HEK293 (cell line): ENCODE results near the gene RAP2B.

Experiments
- CTCF ChIA-PET: fragments of 350-600 bp; formaldehyde crosslinking; extraction: SDS; loops from one replicate; lab custom pipeline; 2021; ENCODE audit warnings: antibody characterized with exemption; lab: Yijun Ruan, JAX
- POLR2A ChIA-PET: fragments of 300-600 bp; formaldehyde crosslinking; extraction: SDS; loops from one replicate; lab custom pipeline; 2020; ENCODE audit warnings: antibody characterized with exemption, inconsistent platforms; lab: Yijun Ruan, JAX
- H3K27ac ChIP-seq: fragments of 200-500 bp; sonication (Bioruptor generic); 2 replicates; pipeline ENCODE4 v1.5.1; 2014; ENCODE audit warnings: low read depth, low read length, control low read depth, inconsistent platforms; ENCODE audit errors: extremely low read depth
- H3K36me3 ChIP-seq, 2 experiments: fragments of 200-500 bp in 1 of 2; sonication (Bioruptor generic) in 1 of 2; 1 replicate in 1 of 2; 2 replicates in 1 of 2; pipeline ENCODE4 v1.5.1; 2014 to 2017; ENCODE audit warnings: inconsistent platforms in 2 of 2, low read length in 2 of 2; ENCODE audit not compliant: control insufficient read depth in 2 of 2, insufficient read depth in 1 of 2
- H3K4me1 ChIP-seq: fragments of 200-500 bp; sonication (Bioruptor generic); 2 replicates; pipeline ENCODE4 v1.5.1; 2014; ENCODE audit warnings: mild to moderate bottlenecking, low read length, inconsistent platforms; ENCODE audit not compliant: control insufficient read depth, insufficient read depth
- H3K4me3 ChIP-seq: 2 replicates; pipeline ENCODE4 v1.5.1; 2011; ENCODE audit warnings: low read depth, mild to moderate bottlenecking, control low read depth, low read length, moderate library complexity
- H3K9me3 ChIP-seq: fragments of 200-500 bp; sonication (Bioruptor generic); 2 replicates; pipeline ENCODE4 v1.5.1; 2014; ENCODE audit warnings: low read depth, low read length, inconsistent platforms; ENCODE audit not compliant: control insufficient read depth, insufficient read depth
- GLIS1 ChIP-seq: fragments of 450-650 bp; formaldehyde crosslinking; IDR thresholded peaks from 2 replicates; pipeline ENCODE4 v1.5.1; 2016; ENCODE audit warnings: missing biosample characterization, missing genetic modification characterization
- HOXA7 ChIP-seq: sonication (generic); formaldehyde crosslinking; IDR thresholded peaks from 2 replicates; pipeline ENCODE4 v1.8.1; 2022; ENCODE audit warnings: missing genetic modification reagents, borderline replicate concordance
- KLF8 ChIP-seq: fragments of 450-650 bp; formaldehyde crosslinking; IDR thresholded peaks from 2 replicates; pipeline ENCODE4 v1.5.1; 2016; ENCODE audit warnings: missing biosample characterization, missing genetic modification characterization
- RBAK ChIP-seq: fragments of 450-650 bp; formaldehyde crosslinking; IDR thresholded peaks from 2 replicates; pipeline ENCODE4 v1.5.1; 2016; ENCODE audit warnings: missing biosample characterization, missing genetic modification characterization
- SP7 ChIP-seq: fragments of 450-650 bp; formaldehyde crosslinking; IDR thresholded peaks from 2 replicates; pipeline ENCODE4 v1.5.1; 2016; ENCODE audit warnings: missing biosample characterization, missing genetic modification characterization
- TCF7L2 ChIP-seq: IDR thresholded peaks from 2 replicates; pipeline ENCODE4 v1.6.1; 2011; ENCODE audit warnings: low read depth, mild to moderate bottlenecking, inconsistent platforms, low read length, moderate library complexity, borderline replicate concordance
- ZBTB44 ChIP-seq: fragments of 450-650 bp; IDR thresholded peaks from 2 replicates; pipeline ENCODE4 v1.5.1; 2018; ENCODE audit warnings: missing biosample characterization, mild to moderate bottlenecking, missing genetic modification characterization
- ZNF155 ChIP-seq: fragments of 450-650 bp; formaldehyde crosslinking; IDR thresholded peaks from 2 replicates; pipeline ENCODE4 v1.5.1; 2016; ENCODE audit warnings: missing biosample characterization, missing genetic modification characterization
- ZNF26 ChIP-seq: fragments of 450-650 bp; formaldehyde crosslinking; IDR thresholded peaks from 2 replicates; pipeline ENCODE4 v1.5.1; 2016; ENCODE audit warnings: missing biosample characterization, missing genetic modification characterization
- ZNF302 ChIP-seq: fragments of 450-650 bp; formaldehyde crosslinking; IDR thresholded peaks from 2 replicates; pipeline ENCODE4 v1.5.1; 2016; ENCODE audit warnings: missing biosample characterization, missing genetic modification characterization, low read depth
- ZNF426 ChIP-seq: fragments of 450-650 bp; formaldehyde crosslinking; IDR thresholded peaks from 2 replicates; pipeline ENCODE4 v1.5.1; 2017; ENCODE audit warnings: missing biosample characterization, missing genetic modification characterization, mild to moderate bottlenecking, inconsistent platforms, moderate library complexity
- ZNF561 ChIP-seq: fragments of 450-650 bp; IDR thresholded peaks from 2 replicates; pipeline ENCODE4 v1.5.1; 2018; ENCODE audit warnings: missing biosample characterization, missing genetic modification characterization, borderline replicate concordance
- ZNF704 ChIP-seq: fragments of 450-650 bp; formaldehyde crosslinking; IDR thresholded peaks from 2 replicates; pipeline ENCODE4 v1.5.1; 2016; ENCODE audit warnings: missing biosample characterization, missing genetic modification characterization
- ZSCAN18 ChIP-seq: fragments of 450-650 bp; formaldehyde crosslinking; IDR thresholded peaks from 2 replicates; pipeline ENCODE4 v1.5.1; 2016; ENCODE audit warnings: missing biosample characterization, missing genetic modification characterization
- ZSCAN5A ChIP-seq: fragments of 450-650 bp; formaldehyde crosslinking; IDR thresholded peaks from 2 replicates; pipeline ENCODE4 v1.5.1; 2016; ENCODE audit warnings: missing biosample characterization, missing genetic modification characterization
- TF ChIP-seq, protein P1 (sequence below): fragments of 450-650 bp; formaldehyde crosslinking; IDR thresholded peaks from 2 replicates; pipeline ENCODE4 v1.5.1; 2016; ENCODE audit warnings: missing biosample characterization, missing genetic modification characterization

Gene RAP2B

DNA sequence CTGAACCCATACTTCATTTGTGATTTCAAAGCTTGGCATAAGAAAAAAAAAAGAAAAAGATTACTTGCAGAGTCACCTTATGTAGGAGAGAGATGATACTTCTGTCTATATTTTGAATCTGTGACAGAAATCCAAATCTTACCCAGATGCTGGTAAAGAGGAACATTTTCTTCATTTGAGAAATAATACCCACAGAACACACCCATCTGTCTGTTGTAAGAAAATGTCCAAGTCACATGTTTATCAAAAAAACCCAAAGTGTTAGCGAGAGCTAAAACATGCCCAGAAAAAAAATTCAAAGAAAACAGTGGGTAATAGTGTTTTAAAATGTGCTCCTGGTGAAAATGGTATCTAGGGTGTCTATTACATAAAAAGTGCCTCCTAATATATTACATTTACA is 18.0 kb upstream of the RAP2B start:
- no peak for TF ChIP-seq SP7 (tag by site-specific recombination)
- TF ChIP-seq ZNF561 (tag by site-specific recombination): no peak
- no peak for TF ChIP-seq ZNF302 (tag by site-specific recombination)
- no peak for TF ChIP-seq ZBTB44 (tag by site-specific recombination)
- TF ChIP-seq ZNF704 (tag by site-specific recombination): no peak
- TF ChIP-seq TCF7L2: no peak
- TF ChIP-seq ZSCAN18 (tag by site-specific recombination): no peak
- no peak for TF ChIP-seq RBAK (tag by site-specific recombination)
- TF ChIP-seq, protein P1, sequence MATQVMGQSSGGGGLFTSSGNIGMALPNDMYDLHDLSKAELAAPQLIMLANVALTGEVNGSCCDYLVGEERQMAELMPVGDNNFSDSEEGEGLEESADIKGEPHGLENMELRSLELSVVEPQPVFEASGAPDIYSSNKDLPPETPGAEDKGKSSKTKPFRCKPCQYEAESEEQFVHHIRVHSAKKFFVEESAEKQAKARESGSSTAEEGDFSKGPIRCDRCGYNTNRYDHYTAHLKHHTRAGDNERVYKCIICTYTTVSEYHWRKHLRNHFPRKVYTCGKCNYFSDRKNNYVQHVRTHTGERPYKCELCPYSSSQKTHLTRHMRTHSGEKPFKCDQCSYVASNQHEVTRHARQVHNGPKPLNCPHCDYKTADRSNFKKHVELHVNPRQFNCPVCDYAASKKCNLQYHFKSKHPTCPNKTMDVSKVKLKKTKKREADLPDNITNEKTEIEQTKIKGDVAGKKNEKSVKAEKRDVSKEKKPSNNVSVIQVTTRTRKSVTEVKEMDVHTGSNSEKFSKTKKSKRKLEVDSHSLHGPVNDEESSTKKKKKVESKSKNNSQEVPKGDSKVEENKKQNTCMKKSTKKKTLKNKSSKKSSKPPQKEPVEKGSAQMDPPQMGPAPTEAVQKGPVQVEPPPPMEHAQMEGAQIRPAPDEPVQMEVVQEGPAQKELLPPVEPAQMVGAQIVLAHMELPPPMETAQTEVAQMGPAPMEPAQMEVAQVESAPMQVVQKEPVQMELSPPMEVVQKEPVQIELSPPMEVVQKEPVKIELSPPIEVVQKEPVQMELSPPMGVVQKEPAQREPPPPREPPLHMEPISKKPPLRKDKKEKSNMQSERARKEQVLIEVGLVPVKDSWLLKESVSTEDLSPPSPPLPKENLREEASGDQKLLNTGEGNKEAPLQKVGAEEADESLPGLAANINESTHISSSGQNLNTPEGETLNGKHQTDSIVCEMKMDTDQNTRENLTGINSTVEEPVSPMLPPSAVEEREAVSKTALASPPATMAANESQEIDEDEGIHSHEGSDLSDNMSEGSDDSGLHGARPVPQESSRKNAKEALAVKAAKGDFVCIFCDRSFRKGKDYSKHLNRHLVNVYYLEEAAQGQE: no peak
- no peak for TF ChIP-seq ZNF155 (tag by site-specific recombination)
- no peak for TF ChIP-seq ZNF426 (tag by site-specific recombination)
- no peak for TF ChIP-seq ZSCAN5A
- no peak for TF ChIP-seq HOXA7
- TF ChIP-seq GLIS1 (tag by site-specific recombination): no peak
- no peak for TF ChIP-seq ZNF26 (tag by site-specific recombination)
- TF ChIP-seq KLF8: no peak
- POLR2A ChIA-PET: no interaction called here
- Histone ChIP-seq H3K9me3 (no peaks in the 10 kb centered on the region), H3K4me3 (no peak overlapping the region), H3K4me1 (no peaks in the 10 kb centered on the region), H3K36me3 (no peaks in the 10 kb centered on the region), H3K27ac (no peak overlapping the region)
- CTCF ChIA-PET: interaction anchor here (1.0 kb wide), 1 partner anchor 83 kb away, joined by 4 read pairs; no protein-coding TSS in a partner anchor
